GM20431 (cell line): Measurements from ENCODE around the gene SEMA5A.

Source experiments
- in situ Hi-C: fragments of 300-500 bp; cut with MseI, MboI; formaldehyde crosslinking; loops from one replicate; pipeline ENCODE4 v1.15.0; 2020; ENCODE audit warnings: low sequenced_read_pairs; ENCODE audit not compliant: unreplicated experiment

SEMA5A gene

DNA sequence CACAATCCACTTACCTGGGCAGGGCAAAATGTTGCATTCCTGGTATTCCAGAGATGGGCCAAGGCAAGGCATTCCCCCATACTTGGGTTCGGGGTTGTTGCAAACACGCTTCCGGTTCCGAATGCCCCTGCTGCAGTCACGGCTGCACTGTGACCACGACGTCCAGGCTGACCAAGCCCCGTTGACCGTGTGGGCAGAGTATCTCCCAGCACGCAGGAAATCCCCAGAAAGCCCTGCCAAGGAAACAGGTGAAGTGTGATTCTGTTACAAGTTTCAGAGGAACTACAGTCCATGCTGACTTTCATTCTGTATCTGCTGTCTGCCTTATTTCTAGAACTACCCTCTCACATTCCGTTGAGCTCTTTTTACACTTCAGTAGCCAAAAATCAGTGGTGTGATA, 483.0 kb downstream of the SEMA5A start:
- in situ Hi-C loops, result no loop called here

GRCh38 chr5:9059920-9060691, 485.8 kb downstream of the SEMA5A start:
- in situ Hi-C loops, result no loop called here

GRCh38 chr5:9058666-9059065, 487.2 kb downstream of the SEMA5A start:
- in situ Hi-C loops, result no loop called here

DNA sequence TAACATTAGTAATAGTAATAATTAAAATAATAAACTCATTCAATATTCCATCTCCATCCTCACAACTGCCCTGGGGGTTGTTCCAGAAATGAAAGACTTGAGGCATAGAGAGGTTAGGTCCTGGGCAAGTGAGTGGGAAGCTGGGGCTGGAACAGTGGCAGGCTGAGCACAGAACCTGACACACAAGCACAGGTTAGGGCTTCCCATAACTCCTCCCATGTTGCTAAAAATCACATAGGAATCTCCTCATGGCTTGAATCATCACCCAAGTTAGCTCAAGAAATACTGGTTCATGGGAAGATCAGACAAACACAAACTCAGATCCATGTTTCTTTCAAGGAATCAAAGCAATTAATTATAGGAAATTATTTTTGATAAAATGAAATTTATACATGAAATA, 487.7 kb downstream of the SEMA5A start:
- in situ Hi-C loops, result no loop called here

DNA sequence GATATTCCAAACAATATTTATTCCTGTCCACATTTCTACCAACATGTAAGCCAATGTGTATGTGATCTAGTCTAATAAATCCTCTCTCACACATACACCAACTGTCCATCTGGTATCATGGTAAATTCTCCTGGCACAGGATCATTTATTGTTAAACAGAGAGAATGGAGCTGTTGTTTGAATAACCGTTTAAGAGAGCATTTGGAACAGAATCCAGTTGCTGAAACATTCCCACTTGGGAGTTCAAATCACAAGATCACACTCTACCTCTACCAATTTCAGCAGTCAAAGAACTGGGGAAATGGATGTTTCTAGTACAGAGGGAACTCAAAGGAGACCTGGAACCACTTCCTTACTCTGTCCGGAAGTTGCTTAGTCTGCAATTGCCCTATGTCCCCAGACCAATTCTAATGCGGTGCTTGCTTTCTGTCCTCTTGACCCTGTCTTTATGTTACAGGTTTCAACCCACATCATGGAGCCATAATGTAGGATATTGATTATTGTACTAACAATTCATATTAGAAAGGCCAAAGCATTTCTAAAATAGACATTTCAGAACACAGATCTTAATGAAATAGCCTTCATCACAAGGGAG, 488.4 kb downstream of the SEMA5A start:
- in situ Hi-C loops, result no loop called here

- in situ Hi-C loops, result no loop called here
Measured at GRCh38 chr5:9056046-9056445, 489.8 kb downstream of the SEMA5A start.

DNA sequence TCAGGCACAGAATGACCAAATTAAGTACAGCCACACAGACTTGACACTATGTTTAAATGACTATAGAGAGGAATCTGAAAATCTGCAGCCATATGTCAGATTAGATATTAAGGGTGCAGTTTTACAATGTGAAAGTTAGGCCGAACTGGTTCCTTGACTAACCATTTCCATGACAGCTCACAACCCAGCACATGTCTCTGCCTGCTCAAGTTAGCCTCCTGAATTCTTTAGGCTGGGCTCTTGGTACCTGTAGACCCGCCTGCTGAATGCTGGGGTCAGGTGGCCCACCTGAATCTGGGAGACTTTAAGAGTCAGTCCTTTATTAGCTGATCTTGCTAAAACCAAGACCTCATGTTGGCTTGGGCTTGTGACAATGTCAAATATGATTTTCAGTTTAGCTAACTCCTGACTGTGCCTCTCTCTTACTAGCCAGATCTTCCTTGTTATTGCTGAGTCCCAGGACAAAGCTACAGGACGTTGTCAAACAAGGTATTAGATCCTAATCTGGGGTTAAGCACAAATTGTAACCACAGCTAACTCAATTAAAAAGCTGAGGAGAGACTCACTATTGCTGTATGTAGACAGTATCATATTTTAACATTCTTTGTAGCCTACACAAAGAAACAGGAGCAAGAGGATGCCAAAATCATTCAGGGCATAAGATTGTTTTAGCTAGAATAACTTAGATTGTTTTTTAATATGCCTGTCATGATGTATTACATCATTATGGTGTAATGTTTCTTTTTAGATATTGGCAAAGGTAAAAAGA, 490.9 kb downstream of the SEMA5A start:
- in situ Hi-C loops, result no loop called here

DNA sequence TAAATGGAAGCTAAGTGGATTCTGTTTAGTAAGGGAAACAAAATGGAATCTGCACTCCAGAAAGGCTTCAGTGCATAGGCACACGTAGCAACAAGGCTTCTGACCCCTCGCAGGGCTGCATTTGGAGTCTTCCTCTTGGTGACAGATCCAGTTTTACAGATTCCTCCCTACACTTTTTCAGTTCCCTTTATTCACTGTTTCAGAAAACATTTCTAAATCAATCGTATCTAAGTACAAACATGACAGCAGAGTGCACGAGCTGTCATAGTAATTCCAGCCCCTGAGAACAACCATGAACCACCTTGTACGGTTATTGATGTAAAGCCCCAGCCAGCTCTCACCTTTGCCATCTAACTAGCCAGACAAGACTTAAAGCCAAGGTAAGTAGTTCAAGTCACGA, 491.6 kb downstream of the SEMA5A start:
- in situ Hi-C loops, result no loop called here

DNA sequence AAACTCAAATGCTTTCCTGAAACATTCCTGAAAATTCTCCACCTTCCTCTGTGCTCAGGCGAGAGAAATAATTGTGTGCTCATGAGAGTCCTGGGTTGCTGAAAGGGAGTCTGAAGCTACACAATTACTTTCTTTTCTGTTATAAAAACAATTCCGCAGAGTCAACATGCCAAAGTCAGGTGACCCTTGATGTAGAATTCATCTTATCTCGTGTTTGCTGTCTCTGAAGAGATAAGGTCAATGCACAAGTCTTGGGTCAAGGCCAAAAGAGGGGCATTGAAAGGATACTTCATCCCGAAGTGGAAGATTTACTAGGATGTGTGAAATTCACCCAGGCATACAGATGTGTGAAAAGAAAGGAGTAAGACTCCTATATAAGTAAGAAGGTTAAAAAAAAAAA, 493.5 kb downstream of the SEMA5A start:
- in situ Hi-C loops, result no loop called here

GRCh38 chr5:9051779-9052178, 494.1 kb downstream of the SEMA5A start:
- in situ Hi-C loops, result no loop called here

DNA sequence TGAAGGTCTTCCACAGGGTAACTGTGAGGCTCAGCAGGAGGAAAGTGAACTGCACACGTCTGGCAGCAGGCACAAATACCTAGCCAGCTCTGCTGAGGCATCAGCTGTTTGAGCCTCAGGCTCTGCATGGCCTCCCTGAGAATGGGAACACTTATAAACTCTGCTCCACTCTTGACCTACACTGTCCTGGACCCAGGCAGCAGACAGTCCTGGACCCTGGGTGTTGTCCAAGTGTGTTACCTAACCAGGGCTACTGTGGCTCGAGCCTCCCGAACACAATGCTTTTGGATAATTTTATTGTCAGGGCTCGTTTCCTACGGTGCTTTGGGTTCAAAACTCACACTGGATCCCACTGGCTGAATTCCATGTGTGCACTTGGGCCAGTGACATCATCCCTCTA, 497.9 kb downstream of the SEMA5A start:
- in situ Hi-C loops, result no loop called here

GRCh38 chr5:9046756-9047481, 499.0 kb downstream of the SEMA5A start:
- in situ Hi-C loops, result no loop called here

DNA sequence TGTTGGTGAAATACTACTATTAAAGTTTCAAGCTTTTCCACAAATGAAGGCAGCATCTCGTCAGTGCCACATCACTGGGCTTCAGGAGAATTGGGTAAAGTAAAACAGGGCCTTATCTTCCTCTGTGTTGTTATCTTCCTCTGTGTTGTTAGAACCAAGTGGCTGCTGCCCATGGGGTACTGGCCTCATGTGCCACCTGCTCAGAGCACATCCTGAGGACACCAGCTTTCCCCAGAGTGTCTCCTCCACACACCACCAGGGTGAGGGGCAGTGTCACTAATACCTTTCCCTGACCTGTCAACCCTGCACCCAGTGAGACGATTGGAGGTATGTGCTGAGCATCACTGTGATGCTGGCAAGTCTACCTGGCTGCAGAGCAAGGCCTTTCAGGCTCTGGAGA, 499.9 kb downstream of the SEMA5A start:
- in situ Hi-C loops, result no loop called here

DNA sequence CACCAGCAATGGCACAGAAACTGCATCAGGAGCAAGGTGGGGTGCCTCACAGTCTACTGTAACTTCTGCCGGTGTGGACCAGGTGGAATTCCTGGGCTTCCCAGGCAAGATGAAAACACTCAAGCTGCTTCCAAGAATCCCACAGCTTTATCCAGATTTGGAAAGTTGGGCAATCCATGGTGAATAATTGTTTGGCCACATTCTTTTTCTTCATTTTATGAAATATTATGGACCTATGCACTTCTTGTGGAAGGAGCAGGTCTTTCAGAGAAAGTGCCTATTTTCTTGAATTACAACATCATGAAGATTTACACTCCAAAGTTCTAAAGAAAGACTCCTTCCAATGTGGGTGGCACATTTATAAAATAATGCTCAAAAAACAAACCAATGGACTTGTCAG, 503.6 kb downstream of the SEMA5A start:
- in situ Hi-C loops, result no loop called here

- in situ Hi-C loops, result no loop called here
Measured at GRCh38 chr5:9040475-9040874, 505.4 kb downstream of the SEMA5A start.

- in situ Hi-C loops, result no loop called here
Measured at GRCh38 chr5:9037048-9037447, 508.8 kb downstream of the SEMA5A start.

DNA sequence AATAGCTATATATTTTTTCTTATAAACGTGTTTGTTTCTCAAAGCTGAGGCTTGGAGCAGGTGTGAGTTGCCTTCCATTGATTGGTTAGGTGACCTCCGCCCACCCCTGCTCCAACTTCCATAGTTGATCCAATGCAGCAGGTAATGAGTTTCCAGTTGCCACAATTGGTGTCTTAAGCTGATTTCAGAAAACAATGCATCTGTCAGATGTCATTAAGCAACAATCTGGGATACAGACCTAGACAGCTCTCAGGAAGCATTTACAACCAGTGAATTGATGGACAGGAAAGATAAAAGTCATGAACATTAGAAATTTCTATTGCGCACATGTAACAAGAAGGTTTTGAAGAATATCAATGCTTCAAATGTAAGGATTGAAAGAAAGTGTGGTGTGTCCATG, 510.5 kb downstream of the SEMA5A start:
- in situ Hi-C loops, result no loop called here

GRCh38 chr5:9034649-9035048, 511.2 kb downstream of the SEMA5A start:
- in situ Hi-C loops, result no loop called here

GRCh38 chr5:9033524-9033923, 512.4 kb downstream of the SEMA5A start:
- in situ Hi-C loops, result no loop called here

- in situ Hi-C loops, result no loop called here
Measured at GRCh38 chr5:9025942-9026341, 519.9 kb downstream of the SEMA5A start.

- in situ Hi-C loops, result no loop called here
Measured at GRCh38 chr5:9020996-9021395, 524.9 kb downstream of the SEMA5A start.
